ENCODE measurements around the gene TSHR. TPM values are rescaled to one million over a fixed set of nuclear protein-coding genes. Genes with fewer than 3 reads are reported as not detected.

The TSHR gene
- total and polyA plus RNA-seq, 2 of the 4 experiments (the other 2 are of a cell fraction): not detected

DNA sequence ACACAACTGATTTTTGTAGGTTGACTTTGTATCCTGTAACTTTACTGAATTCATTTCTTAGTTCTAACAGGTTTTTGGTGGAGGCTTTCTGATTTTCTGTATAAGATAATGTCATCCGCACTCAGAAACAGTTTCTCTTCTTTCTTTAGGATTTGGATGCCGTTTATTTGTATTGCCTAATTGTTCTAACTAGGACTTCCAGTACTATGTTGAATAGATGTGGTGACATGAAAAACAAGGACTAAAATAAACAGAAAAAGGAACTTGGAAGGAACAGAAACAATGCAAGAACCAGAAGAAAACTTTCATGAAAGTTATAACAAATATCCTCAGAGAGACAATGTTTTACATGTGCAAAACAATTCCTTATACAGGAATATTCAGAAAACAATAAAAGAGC is 165.1 kb downstream of the TSHR start:
- no peaks in the 10 kb centered on the region for H3K9me1 ChIP-seq (ENCODE audit: insufficient read depth, low read length)
- intact Hi-C loops (cut with micrococcal nuclease): no loop called here

More for the DNA sequence above, 165.1 kb downstream of the TSHR start:
- Histone ChIP-seq H3K4me3 (ENCODE audit: insufficient read depth, low read depth, low read length) (no peak overlapping the region), H3K9me3 (ENCODE audit: control insufficient read depth, insufficient read depth, low read length) (no peaks in the 10 kb centered on the region), H2AK9ac (replicated peaks; ENCODE audit: low read depth, low read length, poor library complexity) (no peak overlapping the region), H2BK5ac (ENCODE audit: low read depth, low read length, poor library complexity, severe bottlenecking) (no peak overlapping the region), H4K91ac (ENCODE audit: insufficient read depth, low read depth, low read length) (no peak overlapping the region), H2BK20ac (ENCODE audit: low read depth, low read length) (no peak overlapping the region), H3K36me3 (ENCODE audit: control insufficient read depth, insufficient read depth, low read length) (no peaks in the 10 kb centered on the region), H2BK120ac (ENCODE audit: low read depth, low read length) (no peak overlapping the region), H3K56ac (ENCODE audit: extremely low read depth, insufficient read depth, low read length) (no peak overlapping the region), H3K4me1 (ENCODE audit: control insufficient read depth, insufficient read depth, low read length) (no peaks in the 10 kb centered on the region), H3K27ac (ENCODE audit: insufficient read depth, low read length) (no peak overlapping the region), H4K5ac (ENCODE audit: low read depth, low read length) (no peak overlapping the region), H3K4me2 (ENCODE audit: low read depth, low read length) (no peak overlapping the region), H3K4ac (ENCODE audit: low read depth, low read length) (no peak overlapping the region), H2AK5ac (ENCODE audit: low read depth, low read length) (no peak overlapping the region), H2AFZ (replicated peaks; ENCODE audit: low read length, poor library complexity) (no peak overlapping the region), H3K27me3 (ENCODE audit: control insufficient read depth, insufficient read depth, low read length) (no peaks in the 10 kb centered on the region), H3K18ac (ENCODE audit: low read depth, low read length) (no peak overlapping the region), H3K14ac (replicated peaks; ENCODE audit: low read depth, low read length) (no peak overlapping the region), H3K9ac (ENCODE audit: low read depth, low read length) (no peak overlapping the region), H3K23ac (ENCODE audit: low read depth, low read length) (no peak overlapping the region), H4K20me1 (ENCODE audit: insufficient read depth, low read length) (no peaks in the 10 kb centered on the region), H4K8ac (ENCODE audit: low read depth in 2 of 2, low read length in 2 of 2) (no peak overlapping the region), H3K79me1 (ENCODE audit: low read depth in 1 of 2, low read length in 2 of 2) (no peaks in the 10 kb centered on the region), H2BK15ac (ENCODE audit: low read depth, low read length) (no peak overlapping the region)
- ChIA-PET CTCF (no interaction called here), POLR2A (ENCODE audit: unreplicated experiment) (no interaction called here)
- dilution Hi-C loops (cut with HindIII; ENCODE audit: low sequenced_read_pairs, unreplicated experiment) (no loop called here), in situ Hi-C loops (cut with MboI; ENCODE audit: low sequenced_read_pairs) (no loop called here)
- no peak for ATAC-seq (ENCODE audit: low read depth)
- WGBS, 2 experiments (ENCODE audit: extremely low coverage in 2 of 2, insufficient read length in 1 of 2): no CpG with 5 or more reads among the region's 2 CpGs
- TF ChIP-seq, protein P1, sequence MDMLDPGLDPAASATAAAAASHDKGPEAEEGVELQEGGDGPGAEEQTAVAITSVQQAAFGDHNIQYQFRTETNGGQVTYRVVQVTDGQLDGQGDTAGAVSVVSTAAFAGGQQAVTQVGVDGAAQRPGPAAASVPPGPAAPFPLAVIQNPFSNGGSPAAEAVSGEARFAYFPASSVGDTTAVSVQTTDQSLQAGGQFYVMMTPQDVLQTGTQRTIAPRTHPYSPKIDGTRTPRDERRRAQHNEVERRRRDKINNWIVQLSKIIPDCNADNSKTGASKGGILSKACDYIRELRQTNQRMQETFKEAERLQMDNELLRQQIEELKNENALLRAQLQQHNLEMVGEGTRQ (IDR thresholded peaks at IDR 0.05; ENCODE audit: low read depth, low read length): no peak
- TF ChIP-seq RCOR1 (IDR thresholded peaks at IDR 0.05; ENCODE audit: insufficient replicate concordance, low read length): no peak
- no peak for DNase-seq
- no TSS peak for BruUV-seq (replicated peaks)
